NCI-H187 treated with DMSO at 0.1 percent for 48 hours (cell line): ENCODE results near the gene HAS3.

Experiments
- DNase-seq: peaks from one replicate; lab custom pipeline; 2025; lab: John Stamatoyannopoulos, UW

The HAS3 gene

DNA sequence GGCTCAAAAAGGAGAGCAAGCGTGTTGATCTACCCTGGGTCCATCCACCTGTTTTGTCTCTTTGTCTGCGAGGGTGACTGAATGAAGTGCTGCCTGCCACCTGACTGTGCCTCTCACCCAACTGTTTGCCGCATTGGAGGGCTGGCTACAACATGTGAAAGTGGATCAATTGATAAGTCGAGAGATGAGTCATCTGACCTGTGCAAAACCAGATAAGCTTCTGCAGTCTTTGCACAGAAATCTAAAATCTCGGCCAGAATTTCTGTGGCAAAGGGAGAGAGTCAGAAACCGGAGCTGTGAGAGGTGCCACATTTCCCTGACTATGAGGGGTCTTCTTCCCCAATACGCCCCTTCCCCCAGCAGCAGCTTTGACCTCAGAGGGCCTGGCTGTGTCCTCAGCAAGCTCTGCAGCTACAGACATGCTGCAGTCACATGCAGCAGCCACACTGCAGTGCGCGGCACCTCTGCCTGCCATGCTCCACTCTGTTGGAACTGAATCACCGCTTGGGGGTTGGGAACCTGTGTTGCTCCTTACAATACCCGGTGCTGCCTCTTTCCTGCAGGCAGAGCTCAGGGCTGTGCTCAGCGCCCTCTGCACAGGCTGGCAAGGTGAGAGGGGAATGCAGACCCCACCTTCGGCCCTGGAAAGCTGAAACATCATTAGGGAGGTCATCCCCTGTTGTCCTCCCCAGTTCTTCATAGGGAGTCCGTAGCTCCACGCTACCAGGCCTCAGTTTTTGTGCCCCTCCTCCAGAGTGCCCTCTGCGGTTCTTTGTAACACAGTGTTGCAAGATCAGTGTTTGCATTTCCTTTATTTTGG lies 16.2 kb upstream of the HAS3 start:
- DNase-seq, result peak; percentile 3

GRCh38 chr16:69093974-69094373 lies 11.5 kb upstream of the HAS3 start:
- peak; percentile 72 for DNase-seq

GRCh38 chr16:69094501-69094900 lies 11.0 kb upstream of the HAS3 start:
- no peak for DNase-seq

GRCh38 chr16:69095193-69095592 lies 10.3 kb upstream of the HAS3 start:
- DNase-seq, result no peak

DNA sequence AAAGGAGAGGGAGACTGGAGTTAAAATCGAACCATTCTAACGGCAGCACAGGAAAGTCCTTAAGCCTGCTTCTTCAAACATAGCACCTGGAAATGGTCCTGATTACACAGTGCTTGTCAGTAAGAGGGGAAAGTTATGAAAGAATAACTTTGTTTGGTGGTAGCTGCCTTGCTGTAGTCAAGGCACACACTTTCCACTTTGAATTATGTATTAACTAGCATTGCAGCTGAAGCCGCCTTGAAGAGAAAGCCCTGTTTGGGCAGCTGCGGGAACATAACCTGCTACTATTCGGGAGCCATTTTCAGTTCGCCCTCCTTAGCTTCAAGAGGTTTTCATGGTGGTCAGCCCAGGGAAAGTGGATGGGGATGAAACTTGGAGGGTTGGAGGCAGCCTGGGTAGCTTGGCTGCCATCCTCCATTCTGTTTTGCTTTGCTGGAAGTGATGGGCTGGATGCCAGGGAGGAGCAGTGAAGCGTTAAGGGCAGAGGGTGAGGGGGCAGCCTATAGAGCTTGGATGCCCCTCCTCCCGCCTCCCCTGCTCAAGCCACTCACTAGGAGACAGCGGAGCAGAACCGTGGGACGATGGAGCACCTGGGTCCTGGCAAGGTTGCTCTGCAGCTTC lies 5.3 kb upstream of the HAS3 start:
- DNase-seq, result peak; percentile 7

GRCh38 chr16:69106491-69107315 lies 1.2 kb downstream of the HAS3 start:
- DNase-seq, result no peak

GRCh38 chr16:69107316-69107962 lies 2.0 kb downstream of the HAS3 start:
- no peak for DNase-seq

DNA sequence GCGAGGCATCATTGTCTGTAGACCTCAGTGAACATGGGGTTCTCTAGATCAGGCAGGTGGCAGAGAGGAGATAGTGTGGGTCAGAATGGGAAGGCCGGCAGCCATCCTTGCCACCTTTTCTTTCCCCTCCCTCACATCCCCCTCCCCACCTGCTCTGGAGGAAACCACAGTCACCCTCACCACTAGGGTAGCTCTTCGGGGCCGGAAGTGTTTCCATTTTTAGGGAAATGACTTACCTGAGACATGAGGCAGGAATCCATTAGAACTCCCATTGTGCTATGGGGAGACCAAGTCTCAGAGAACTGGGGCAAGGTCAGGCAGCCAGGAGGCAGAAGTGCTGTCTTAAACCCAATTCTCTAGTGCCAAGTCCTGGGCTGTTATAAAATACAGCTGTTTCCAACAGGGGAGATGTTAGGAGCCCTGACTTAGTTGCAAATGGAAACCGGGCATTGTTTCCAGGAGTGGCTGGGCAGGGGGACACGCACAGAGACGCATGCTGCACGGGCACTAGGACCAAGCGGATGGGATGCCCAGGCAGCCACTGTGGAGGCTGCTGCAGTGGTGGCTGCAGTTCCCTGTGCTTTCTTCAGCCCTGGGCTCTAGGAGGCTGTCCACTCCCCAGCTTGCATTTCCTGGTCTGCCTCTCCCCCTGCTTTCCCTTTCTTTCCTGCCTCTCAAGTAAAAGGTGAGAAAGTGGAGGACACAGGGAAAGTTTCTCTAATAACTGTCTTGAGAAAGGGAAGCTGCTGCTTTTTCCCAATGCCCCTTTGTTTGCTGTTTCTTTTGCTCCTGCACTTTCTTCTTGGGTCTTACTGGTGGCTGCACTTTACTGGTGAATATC lies 2.8 kb downstream of the HAS3 start:
- DNase-seq, result no peak

- DNase-seq, result no peak
Measured at GRCh38 chr16:69108905-69109252, 3.4 kb downstream of the HAS3 start.

GRCh38 chr16:69109486-69110270 lies 4.2 kb downstream of the HAS3 start:
- no peak for DNase-seq

DNA sequence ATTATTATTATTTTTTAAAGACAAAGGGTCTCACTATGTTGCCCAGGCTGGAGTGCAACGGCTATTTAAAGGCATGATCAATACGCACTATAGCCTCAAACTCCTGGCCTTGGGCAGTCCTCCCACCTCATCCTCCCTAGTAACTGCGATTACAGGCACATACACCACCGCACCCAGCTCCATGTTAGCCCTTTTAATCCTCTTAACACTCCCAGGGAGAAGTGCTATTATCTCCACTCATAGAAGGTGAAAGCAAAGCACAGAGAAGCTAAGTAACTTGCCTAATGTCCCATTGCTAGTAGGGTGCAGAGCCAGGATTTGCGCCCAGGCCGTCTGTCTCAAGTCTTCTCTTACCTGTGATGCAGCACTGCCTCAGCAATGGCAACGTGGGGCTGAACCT lies 5.0 kb downstream of the HAS3 start:
- DNase-seq, result no peak

DNA sequence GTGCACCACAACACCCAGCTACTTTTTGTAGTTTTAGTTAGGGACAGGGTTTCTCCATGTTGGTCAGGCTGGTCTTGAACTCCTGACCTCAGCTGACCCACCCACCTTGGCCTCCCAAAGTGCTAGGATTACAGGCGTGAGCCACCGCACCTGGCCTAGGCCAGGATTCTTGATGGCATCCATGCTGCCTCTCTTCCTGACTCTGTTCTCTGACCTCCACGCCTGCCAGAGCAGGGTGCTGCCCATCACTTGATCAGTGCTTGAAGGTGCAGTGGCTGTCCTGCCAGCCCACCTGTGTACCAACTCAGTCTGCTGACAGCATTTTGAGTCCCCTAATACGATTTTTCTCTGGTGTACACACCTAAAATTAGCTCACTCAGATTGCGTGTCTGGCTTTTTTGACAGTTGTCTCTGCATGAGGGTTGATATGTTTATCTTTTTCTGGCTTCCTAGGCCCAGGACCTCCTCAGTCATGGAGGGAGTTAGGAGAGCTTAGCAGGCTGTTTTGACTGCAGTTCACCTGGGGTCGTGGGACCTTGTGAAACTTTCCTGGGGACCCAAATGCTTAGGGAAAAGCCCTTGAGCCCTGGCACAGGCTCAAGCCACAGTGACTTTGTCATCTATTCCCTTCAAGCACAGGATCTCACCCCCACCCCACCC lies 5.9 kb downstream of the HAS3 start:
- DNase-seq, result no peak

DNA sequence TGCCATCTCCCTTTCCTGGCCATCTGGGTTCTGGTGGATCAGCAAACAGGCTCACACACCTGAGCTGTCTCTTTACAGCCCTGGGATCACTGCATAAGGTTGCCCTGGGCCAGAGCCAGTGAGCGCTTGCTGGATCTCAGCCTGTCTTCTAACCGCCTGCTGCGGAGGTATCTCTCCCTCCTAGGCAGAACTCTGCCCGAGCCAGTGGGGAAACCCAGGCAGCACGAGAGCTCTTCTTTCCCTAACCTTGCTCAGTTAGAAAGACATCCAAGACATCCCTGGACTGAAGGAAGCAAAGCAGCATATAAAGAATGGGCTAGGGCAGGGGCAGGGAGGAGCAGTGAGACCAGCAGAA lies 6.4 kb downstream of the HAS3 start:
- DNase-seq, result no peak

- no peak for DNase-seq
Measured at GRCh38 chr16:69112285-69113129, 7.1 kb downstream of the HAS3 start.

- DNase-seq, result no peak
Measured at GRCh38 chr16:69113216-69113615, 7.8 kb downstream of the HAS3 start.

DNA sequence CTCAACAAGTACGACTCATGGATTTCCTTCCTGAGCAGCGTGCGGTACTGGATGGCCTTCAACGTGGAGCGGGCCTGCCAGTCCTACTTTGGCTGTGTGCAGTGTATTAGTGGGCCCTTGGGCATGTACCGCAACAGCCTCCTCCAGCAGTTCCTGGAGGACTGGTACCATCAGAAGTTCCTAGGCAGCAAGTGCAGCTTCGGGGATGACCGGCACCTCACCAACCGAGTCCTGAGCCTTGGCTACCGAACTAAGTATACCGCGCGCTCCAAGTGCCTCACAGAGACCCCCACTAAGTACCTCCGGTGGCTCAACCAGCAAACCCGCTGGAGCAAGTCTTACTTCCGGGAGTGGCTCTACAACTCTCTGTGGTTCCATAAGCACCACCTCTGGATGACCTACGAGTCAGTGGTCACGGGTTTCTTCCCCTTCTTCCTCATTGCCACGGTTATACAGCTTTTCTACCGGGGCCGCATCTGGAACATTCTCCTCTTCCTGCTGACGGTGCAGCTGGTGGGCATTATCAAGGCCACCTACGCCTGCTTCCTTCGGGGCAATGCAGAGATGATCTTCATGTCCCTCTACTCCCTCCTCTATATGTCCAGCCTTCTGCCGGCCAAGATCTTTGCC lies 9.0 kb downstream of the HAS3 start:
- DNase-seq, result no peak

DNA sequence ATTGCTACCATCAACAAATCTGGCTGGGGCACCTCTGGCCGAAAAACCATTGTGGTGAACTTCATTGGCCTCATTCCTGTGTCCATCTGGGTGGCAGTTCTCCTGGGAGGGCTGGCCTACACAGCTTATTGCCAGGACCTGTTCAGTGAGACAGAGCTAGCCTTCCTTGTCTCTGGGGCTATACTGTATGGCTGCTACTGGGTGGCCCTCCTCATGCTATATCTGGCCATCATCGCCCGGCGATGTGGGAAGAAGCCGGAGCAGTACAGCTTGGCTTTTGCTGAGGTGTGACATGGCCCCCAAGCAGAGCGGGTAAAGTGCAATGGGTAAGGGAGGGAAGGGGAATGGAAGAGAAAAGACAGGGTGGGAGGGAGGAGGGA lies 9.5 kb downstream of the HAS3 start:
- no peak for DNase-seq

GRCh38 chr16:69115361-69115760 lies 9.9 kb downstream of the HAS3 start:
- no peak for DNase-seq

DNA sequence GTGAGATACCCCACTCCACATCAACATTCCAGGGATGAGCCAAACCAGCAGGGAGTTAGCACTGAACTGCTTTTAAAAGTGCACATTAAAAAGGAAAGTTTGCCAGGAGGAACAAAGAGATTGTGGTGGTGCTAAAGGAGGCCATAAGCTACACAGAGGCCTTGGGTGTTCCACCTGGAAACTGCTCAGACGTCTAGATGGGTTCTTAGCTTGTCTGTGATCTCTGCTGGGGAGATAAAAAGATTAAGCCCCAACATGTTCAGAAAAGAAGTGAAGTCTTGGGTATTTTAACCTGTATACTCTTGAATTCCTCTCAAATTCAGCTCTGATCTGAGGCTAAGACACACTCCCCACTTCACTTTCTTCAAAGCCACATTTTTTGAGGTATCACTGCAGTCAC lies 10.4 kb downstream of the HAS3 start:
- no peak for DNase-seq
